ENCODE data around the gene GCA.

Gene GCA

GRCh38 chr2:162330881-162331280 is 13.1 kb upstream of the GCA start:
- Mint-ChIP-seq H3K4me3 (no peak overlapping the region), H3K27ac (no peak overlapping the region), H3K4me1 (no peaks in the 10 kb centered on the region), H3K9me3 (no peaks in the 10 kb centered on the region), H3K36me3 (ENCODE audit: low read depth) (no peaks in the 10 kb centered on the region), H3K27me3 (ENCODE audit: low read depth) (no peaks in the 10 kb centered on the region)
- no peak for TF ChIP-seq CTCF (IDR thresholded peaks at IDR 0.05; ENCODE audit: unreplicated experiment in 3 of 3)

GRCh38 chr2:162333968-162334367 is 10.0 kb upstream of the GCA start:
- no peak overlapping the region for H3K27ac Mint-ChIP-seq
- peak; percentile 27 to 43 (median 37) for TF ChIP-seq CTCF (IDR thresholded peaks at IDR 0.05; ENCODE audit: unreplicated experiment in 3 of 3)
- H3K9me3 Mint-ChIP-seq: no peaks in the 10 kb centered on the region
- H3K4me1 Mint-ChIP-seq: no peaks in the 10 kb centered on the region
- H3K27me3 Mint-ChIP-seq (ENCODE audit: low read depth): peaks cover 4% of the 10 kb centered on the region
- no peak overlapping the region for H3K4me3 Mint-ChIP-seq
- H3K36me3 Mint-ChIP-seq (ENCODE audit: low read depth): no peaks in the 10 kb centered on the region

GRCh38 chr2:162337868-162338267 is 6.1 kb upstream of the GCA start:
- no peak for TF ChIP-seq CTCF (IDR thresholded peaks at IDR 0.05; ENCODE audit: unreplicated experiment in 3 of 3)
- Mint-ChIP-seq H3K4me3 (no peak overlapping the region), H3K4me1 (no peaks in the 10 kb centered on the region), H3K27ac (no peak overlapping the region), H3K36me3 (ENCODE audit: low read depth) (no peaks in the 10 kb centered on the region), H3K27me3 (ENCODE audit: low read depth) (peaks cover 4% of the 10 kb centered on the region), H3K9me3 (no peaks in the 10 kb centered on the region)

- no peaks in the 10 kb centered on the region for H3K36me3 Mint-ChIP-seq (ENCODE audit: low read depth)
- H3K4me3 Mint-ChIP-seq: no peak overlapping the region
- H3K27ac Mint-ChIP-seq: no peak overlapping the region
Observed at GRCh38 chr2:162340822-162341221, 3.1 kb upstream of the GCA start.

GRCh38 chr2:162342321-162342720 is 1.6 kb upstream of the GCA start:
- Mint-ChIP-seq H3K36me3 (ENCODE audit: low read depth) (no peaks in the 10 kb centered on the region), H3K27me3 (ENCODE audit: low read depth) (peaks cover 6% of the 10 kb centered on the region), H3K9me3 (no peaks in the 10 kb centered on the region), H3K27ac (no peak overlapping the region), H3K4me1 (peaks cover 12% of the 10 kb centered on the region), H3K4me3 (peak overlapping the region in 2 of 3 experiments; percentile 9 to 43)
- TF ChIP-seq CTCF (IDR thresholded peaks at IDR 0.05; ENCODE audit: unreplicated experiment in 3 of 3): no peak

More at GRCh38 chr2:162340822-162341221, 3.1 kb upstream of the GCA start:
- peaks cover 12% of the 10 kb centered on the region for H3K4me1 Mint-ChIP-seq
- peaks cover 10% of the 10 kb centered on the region for H3K27me3 Mint-ChIP-seq (ENCODE audit: low read depth)
- no peaks in the 10 kb centered on the region for H3K9me3 Mint-ChIP-seq
- TF ChIP-seq CTCF (IDR thresholded peaks at IDR 0.05; ENCODE audit: unreplicated experiment in 3 of 3): no peak

- Mint-ChIP-seq H3K36me3 (ENCODE audit: low read depth) (no peaks in the 10 kb centered on the region), H3K27ac (no peak overlapping the region), H3K9me3 (no peaks in the 10 kb centered on the region), H3K27me3 (ENCODE audit: low read depth) (peaks cover 6% of the 10 kb centered on the region), H3K4me1 (peaks cover 12% of the 10 kb centered on the region), H3K4me3 (peak overlapping the region in 1 of 3 experiments; percentile 24)
- no peak for TF ChIP-seq CTCF (IDR thresholded peaks at IDR 0.05; ENCODE audit: unreplicated experiment in 3 of 3)
Observed at GRCh38 chr2:162342841-162343240, 1.1 kb upstream of the GCA start.
